Liver (tissue), 9 donors: ENCODE results near the gene CRYBG1. TPM values are rescaled to one million over a fixed set of nuclear protein-coding genes. Genes with fewer than 3 reads are reported as not detected.

Experiments
- DNase-seq: peaks from one replicate; pipeline ENCODE4 v3.0.0-alpha.2; 2017; ENCODE audit warnings: low spot score
- H3K27ac ChIP-seq, 2 donors: one replicate each; pipeline ENCODE4 v1.7.0; 2013; ENCODE audit warnings: inconsistent platforms in 2 of 2, low read length in 2 of 2, control low read depth in 1 of 2, low read depth in 1 of 2, mild to moderate bottlenecking in 1 of 2
- H3K27me3 ChIP-seq, 4 donors: one replicate each; pipeline versions ENCODE4 v1.6.1 to v1.7.0; 2013; ENCODE audit warnings: low read length in 3 of 4, inconsistent platforms in 1 of 4, mild to moderate bottlenecking in 1 of 4, moderate library complexity in 1 of 4; ENCODE audit not compliant: control insufficient read depth in 4 of 4, insufficient read depth in 4 of 4
- H3K36me3 ChIP-seq, 4 donors: one replicate each; pipeline versions ENCODE4 v1.6.1 to v1.7.0; 2013; ENCODE audit warnings: low read length in 3 of 4, mild to moderate bottlenecking in 3 of 4, low read depth in 1 of 4, moderate library complexity in 1 of 4; ENCODE audit not compliant: control insufficient read depth in 4 of 4, insufficient read depth in 3 of 4
- H3K4me1 ChIP-seq, 4 donors: one replicate each; pipeline versions ENCODE4 v1.6.1 to v1.7.0; 2013; ENCODE audit warnings: low read length in 3 of 4, mild to moderate bottlenecking in 3 of 4, moderate library complexity in 1 of 4; ENCODE audit not compliant: control insufficient read depth in 4 of 4, insufficient read depth in 4 of 4
- H3K4me3 ChIP-seq, 3 donors: one replicate each; pipeline versions ENCODE4 v1.6.1 to v1.7.0; 2013; ENCODE audit warnings: low read length in 3 of 3, control low read depth in 1 of 3, low read depth in 1 of 3, mild to moderate bottlenecking in 1 of 3
- H3K9ac ChIP-seq, 2 donors: one replicate each; pipeline ENCODE4 v1.7.0; 2013; ENCODE audit warnings: low read length in 2 of 2, mild to moderate bottlenecking in 2 of 2, moderate library complexity in 2 of 2, control low read depth in 1 of 2, low read depth in 1 of 2
- H3K9me3 ChIP-seq, 4 donors: one replicate each; pipeline versions ENCODE4 v1.6.1 to v1.7.0; 2013; ENCODE audit warnings: low read length in 3 of 4; ENCODE audit not compliant: control insufficient read depth in 4 of 4
- EGR1 ChIP-seq, 2 donors: IDR thresholded peaks; 2 replicates each; pipeline ENCODE4 v1.6.1; 2016 to 2018; ENCODE audit warnings: antibody characterized with exemption in 2 of 2, low read depth in 2 of 2
- FOXA1 ChIP-seq: IDR thresholded peaks from 2 replicates; pipeline ENCODE4 v1.6.1; 2016; ENCODE audit warnings: antibody characterized with exemption
- FOXA2 ChIP-seq: IDR thresholded peaks from 2 replicates; pipeline ENCODE4 v1.6.1; 2016; ENCODE audit warnings: antibody characterized with exemption
- GABPA ChIP-seq, 2 donors: IDR thresholded peaks in 1 of 2; conservative IDR thresholded peaks in 1 of 2; 2 replicates each; pipeline ENCODE4 v1.6.1; 2016; ENCODE audit warnings: antibody characterized with exemption in 2 of 2, mild to moderate bottlenecking in 1 of 2, moderate library complexity in 1 of 2
- HNF4A ChIP-seq, 2 donors: conservative IDR thresholded peaks; 2 replicates each; pipeline ENCODE4 v1.6.1; 2016; ENCODE audit warnings: antibody characterized with exemption in 2 of 2, mild to moderate bottlenecking in 2 of 2
- HNF4G ChIP-seq: IDR thresholded peaks from 2 replicates; pipeline ENCODE4 v1.6.1; 2016; ENCODE audit warnings: antibody characterized with exemption
- JUND ChIP-seq, 2 donors: IDR thresholded peaks; 2 replicates each; pipeline ENCODE4 v1.6.1; 2016; ENCODE audit warnings: antibody characterized with exemption in 2 of 2
- RAD21 ChIP-seq, 2 donors: IDR thresholded peaks; 2 replicates each; pipeline ENCODE4 v1.6.1; 2016; ENCODE audit warnings: antibody characterized with exemption in 2 of 2, mild to moderate bottlenecking in 2 of 2
- REST ChIP-seq: IDR thresholded peaks from 2 replicates; pipeline ENCODE4 v1.6.1; 2016; ENCODE audit warnings: antibody characterized with exemption, mild to moderate bottlenecking
- RXRA ChIP-seq, 2 donors: IDR thresholded peaks; 2 replicates each; pipeline ENCODE4 v1.6.1; 2017 to 2018; ENCODE audit warnings: antibody characterized with exemption in 2 of 2, mild to moderate bottlenecking in 1 of 2
- SP1 ChIP-seq: IDR thresholded peaks from 2 replicates; pipeline ENCODE4 v1.6.1; 2018; ENCODE audit warnings: antibody characterized with exemption, mild to moderate bottlenecking
- WGBS: extraction: QIAGEN DNeasy Blood & Tissue Kit; methylation state at CpG from one replicate; pipeline ENCODE4 v1.1.7; 2013; 5-methylcytosine and 5-hydroxymethylcytosine counted together
- polyA plus RNA-seq, 2 donors: library from polyadenylated mRNA; stranded (reverse) in 1 of 2; unstranded in 1 of 2; fragments of 200-250 nt in 1 of 2; fragments of >200 nt in 1 of 2; fragmentation: Nextera tagmentation in 1 of 2; extraction: Ambion mirVana in 1 of 2; gene quantifications; one replicate each; pipeline versions ENCODE4 v1.2.1 to v1.2.3, GENCODE V29; 2013 to 2015
- total RNA-seq, 2 donors: library from RNA; depleted of rRNA; stranded (reverse); fragments of >200 nt; gene quantifications; one replicate each; pipeline ENCODE4 v1.2.3, GENCODE V29; 2014
- TF ChIP-seq, protein P1 (sequence below): IDR thresholded peaks from 2 replicates; pipeline ENCODE4 v1.6.1; 2016; ENCODE audit warnings: antibody characterized with exemption
- donor health status: healthy.
- donor health status: healthy.
- donor health status: healthy.
- donor health status: healthy.
- donor health status: healthy.

Gene CRYBG1
- total and polyA plus RNA-seq, 4 donors = 2.3 to 8.7 (median 4.0) TPM

GRCh38 chr6:106496823-106497222 is 136.3 kb downstream of the CRYBG1 start:
- TF ChIP-seq FOXA2 (no peak), JUND (IDR thresholded peaks at IDR 0.05) (no peak), SP1 (no peak), GABPA (IDR thresholded peaks at IDR 0.05 in 1 of 2, conservative IDR thresholded peaks at IDR 0.05 in 1 of 2) (no peak)
- H3K4me1 ChIP-seq = no peaks in the 10 kb centered on the region
- WGBS = 71% methylated on average over 6 of the region's 6 CpGs

GRCh38 chr6:106501960-106502371 is 141.4 kb downstream of the CRYBG1 start:
- H3K27me3 ChIP-seq = no peaks in the 10 kb centered on the region
- no peaks in the 10 kb centered on the region for H3K9me3 ChIP-seq
- TF ChIP-seq REST (no peak), HNF4G (no peak), FOXA2 (no peak), RXRA (IDR thresholded peaks at IDR 0.05) (no peak), EGR1 (IDR thresholded peaks at IDR 0.05; ENCODE audit: low read depth in 2 of 2) (no peak), JUND (IDR thresholded peaks at IDR 0.05) (no peak), FOXA1 (no peak), RAD21 (IDR thresholded peaks at IDR 0.05) (no peak), HNF4A (conservative IDR thresholded peaks at IDR 0.05) (no peak)
- TF ChIP-seq, protein P1, sequence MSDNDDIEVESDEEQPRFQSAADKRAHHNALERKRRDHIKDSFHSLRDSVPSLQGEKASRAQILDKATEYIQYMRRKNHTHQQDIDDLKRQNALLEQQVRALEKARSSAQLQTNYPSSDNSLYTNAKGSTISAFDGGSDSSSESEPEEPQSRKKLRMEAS = no peak
- WGBS = 83% methylated on average over 3 of the region's 3 CpGs
- no peak overlapping the region for H3K4me3 ChIP-seq
- no peaks in the 10 kb centered on the region for H3K4me1 ChIP-seq
- no peak overlapping the region for H3K27ac ChIP-seq
- no peak for DNase-seq
- H3K36me3 ChIP-seq = no peaks in the 10 kb centered on the region
- H3K9ac ChIP-seq = no peak overlapping the region

More at GRCh38 chr6:106496823-106497222, 136.3 kb downstream of the CRYBG1 start:
- Histone ChIP-seq H3K27ac (no peak overlapping the region), H3K36me3 (no peaks in the 10 kb centered on the region), H3K9ac (no peak overlapping the region), H3K4me3 (no peak overlapping the region), H3K27me3 (no peaks in the 10 kb centered on the region), H3K9me3 (no peaks in the 10 kb centered on the region)
- DNase-seq = no peak

DNA sequence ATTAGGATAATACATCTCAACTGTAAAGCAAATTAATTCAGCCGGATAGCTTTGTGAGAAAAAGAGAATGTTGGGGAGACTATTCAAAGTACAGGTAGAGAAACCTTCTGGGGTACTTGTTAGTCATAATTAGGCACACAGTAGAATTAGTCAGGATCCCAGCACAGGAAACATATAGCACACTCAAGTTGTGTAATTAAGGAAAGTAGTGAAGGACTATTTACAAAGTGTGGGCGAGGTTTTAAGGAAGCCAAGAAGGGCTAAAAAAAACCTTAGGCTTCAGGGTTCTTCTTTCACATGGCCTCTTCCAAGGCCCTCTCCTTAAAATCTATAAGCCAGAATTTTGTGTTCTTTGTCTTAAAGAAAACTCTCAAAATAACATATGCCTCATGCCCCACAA is 142.0 kb downstream of the CRYBG1 start:
- 87% methylated on average over 2 of the region's 2 CpGs for WGBS
- Histone ChIP-seq H3K4me3 (no peak overlapping the region), H3K27me3 (no peaks in the 10 kb centered on the region), H3K9ac (no peak overlapping the region), H3K4me1 (no peaks in the 10 kb centered on the region), H3K27ac (no peak overlapping the region), H3K36me3 (no peaks in the 10 kb centered on the region), H3K9me3 (no peaks in the 10 kb centered on the region)
- no peak for DNase-seq
- no peak for TF ChIP-seq REST
